ENCODE data around the gene CLPSL1.

The CLPSL1 gene

GRCh38 chr6:35776364-35777215 lies 4.2 kb upstream of the CLPSL1 start, which contains the start of gene CLPSL2:
CLPSL2 (plus strand) TSS chr6:35776598; CDS start chr6:35776619, 21 bp downstream.
- Mint-ChIP-seq H3K9me3 (no peaks in the 10 kb centered on the region), H3K4me1 (peaks cover 15 to 26% of the 10 kb centered on the region in 2 donors), H3K27ac (no peak within 1 kb of the TSS), H3K27me3 (peaks cover 18 to 25% of the 10 kb centered on the region in 2 donors), H3K36me3 (no peaks in the 10 kb centered on the region), H3K4me3 (peak within 1 kb of the TSS; percentile 81)
- peak; percentile 78 to 79 for ATAC-seq (replicated peaks)
- peak; percentile 15 for DNase-seq

- Mint-ChIP-seq H3K4me1 (peaks cover 10 to 19% of the 10 kb centered on the region in 2 donors), H3K27me3 (peaks cover 24 to 28% of the 10 kb centered on the region in 2 donors), H3K4me3 (peak overlapping the region; percentile 74 to 80), H3K27ac (no peak overlapping the region), H3K9me3 (no peaks in the 10 kb centered on the region), H3K36me3 (no peaks in the 10 kb centered on the region)
- DNase-seq (no peak), ATAC-seq (replicated peaks) (no peak)
These were observed 3.3 kb upstream of the CLPSL1 start for GRCh38 chr6:35777356-35778102.

GRCh38 chr6:35778437-35778836 lies 2.4 kb upstream of the CLPSL1 start:
- Mint-ChIP-seq H3K27me3 (peaks cover 24 to 34% of the 10 kb centered on the region in 2 donors), H3K9me3 (no peaks in the 10 kb centered on the region), H3K4me3 (no peak overlapping the region), H3K27ac (no peak overlapping the region), H3K4me1 (peaks cover 10 to 19% of the 10 kb centered on the region in 2 donors), H3K36me3 (no peaks in the 10 kb centered on the region)
- no peak for DNase-seq
- ATAC-seq (replicated peaks): no peak

- H3K27ac Mint-ChIP-seq: no peak overlapping the region
- H3K4me3 Mint-ChIP-seq: no peak overlapping the region
- ATAC-seq (replicated peaks) (no peak), DNase-seq (no peak)
- no peaks in the 10 kb centered on the region for H3K36me3 Mint-ChIP-seq
- H3K4me1 Mint-ChIP-seq: peaks cover 8 to 14% of the 10 kb centered on the region in 2 donors
- H3K27me3 Mint-ChIP-seq: peaks cover 43 to 49% of the 10 kb centered on the region in 2 donors
- H3K9me3 Mint-ChIP-seq: no peaks in the 10 kb centered on the region
These were observed 471 bp downstream of the CLPSL1 start for GRCh38 chr6:35781290-35781689.

GRCh38 chr6:35782424-35782823 lies 1.6 kb downstream of the CLPSL1 start:
- H3K4me3 Mint-ChIP-seq: no peak overlapping the region
- peaks cover 4 to 5% of the 10 kb centered on the region in 2 donors for H3K4me1 Mint-ChIP-seq
- no peak overlapping the region for H3K27ac Mint-ChIP-seq
- H3K27me3 Mint-ChIP-seq: peaks cover 49 to 59% of the 10 kb centered on the region in 2 donors
- H3K9me3 Mint-ChIP-seq: no peaks in the 10 kb centered on the region
- ATAC-seq (replicated peaks) (no peak), DNase-seq (no peak)
- no peaks in the 10 kb centered on the region for H3K36me3 Mint-ChIP-seq

- Mint-ChIP-seq H3K4me3 (no peak overlapping the region), H3K27me3 (peaks cover 53 to 62% of the 10 kb centered on the region in 2 donors), H3K9me3 (no peaks in the 10 kb centered on the region), H3K27ac (no peak overlapping the region), H3K4me1 (peaks cover 0 to 2% of the 10 kb centered on the region in 2 donors), H3K36me3 (no peaks in the 10 kb centered on the region)
- ATAC-seq (replicated peaks): no peak
- DNase-seq: no peak
These were observed 3.4 kb downstream of the CLPSL1 start for GRCh38 chr6:35784200-35784599.

GRCh38 chr6:35786272-35786671 lies 5.5 kb downstream of the CLPSL1 start:
- ATAC-seq (replicated peaks): no peak
- H3K4me1 Mint-ChIP-seq: no peaks in the 10 kb centered on the region
- peaks cover 62 to 68% of the 10 kb centered on the region in 2 donors for H3K27me3 Mint-ChIP-seq
- no peak overlapping the region for H3K27ac Mint-ChIP-seq
- no peak for DNase-seq
- H3K9me3 Mint-ChIP-seq: no peaks in the 10 kb centered on the region
- no peaks in the 10 kb centered on the region for H3K36me3 Mint-ChIP-seq
- H3K4me3 Mint-ChIP-seq: no peak overlapping the region

GRCh38 chr6:35786810-35787209 lies 6.0 kb downstream of the CLPSL1 start:
- H3K4me3 Mint-ChIP-seq: no peak overlapping the region
- H3K27ac Mint-ChIP-seq: no peak overlapping the region
- H3K36me3 Mint-ChIP-seq: no peaks in the 10 kb centered on the region
- peaks cover 58 to 66% of the 10 kb centered on the region in 2 donors for H3K27me3 Mint-ChIP-seq
- no peaks in the 10 kb centered on the region for H3K9me3 Mint-ChIP-seq
- no peak for DNase-seq
- peak in 1 of 2 donors; percentile 10 for ATAC-seq (replicated peaks)
- H3K4me1 Mint-ChIP-seq: no peaks in the 10 kb centered on the region

- peaks cover 53 to 62% of the 10 kb centered on the region in 2 donors for H3K27me3 Mint-ChIP-seq
- H3K4me3 Mint-ChIP-seq: no peak overlapping the region
- DNase-seq (no peak), ATAC-seq (replicated peaks) (no peak)
- H3K9me3 Mint-ChIP-seq: no peaks in the 10 kb centered on the region
- H3K36me3 Mint-ChIP-seq: no peaks in the 10 kb centered on the region
- H3K4me1 Mint-ChIP-seq: no peaks in the 10 kb centered on the region
- H3K27ac Mint-ChIP-seq: no peak overlapping the region
These were observed 6.7 kb downstream of the CLPSL1 start for GRCh38 chr6:35787266-35788218.

- Mint-ChIP-seq H3K27me3 (peaks cover 57 to 62% of the 10 kb centered on the region in 2 donors), H3K9me3 (no peaks in the 10 kb centered on the region), H3K4me3 (no peak overlapping the region)
These were observed 7.7 kb downstream of the CLPSL1 start for GRCh38 chr6:35788423-35788982.

GRCh38 chr6:35790683-35791082 lies 9.9 kb downstream of the CLPSL1 start:
- ATAC-seq (replicated peaks) (no peak), DNase-seq (no peak)
- Mint-ChIP-seq H3K27me3 (peaks cover 49 to 52% of the 10 kb centered on the region in 2 donors), H3K36me3 (no peaks in the 10 kb centered on the region), H3K4me1 (no peaks in the 10 kb centered on the region), H3K4me3 (no peak overlapping the region), H3K27ac (no peak overlapping the region), H3K9me3 (no peaks in the 10 kb centered on the region)

More at GRCh38 chr6:35788423-35788982, 7.7 kb downstream of the CLPSL1 start:
- Mint-ChIP-seq H3K36me3 (no peaks in the 10 kb centered on the region), H3K27ac (no peak overlapping the region), H3K4me1 (no peaks in the 10 kb centered on the region)
- ATAC-seq (replicated peaks) (no peak), DNase-seq (no peak)

GRCh38 chr6:35794536-35795452 lies 14.0 kb downstream of the CLPSL1 start:
- no peak for ATAC-seq (replicated peaks)
- H3K4me1 Mint-ChIP-seq: no peaks in the 10 kb centered on the region
- H3K27me3 Mint-ChIP-seq: peaks cover 19 to 26% of the 10 kb centered on the region in 2 donors
- no peak overlapping the region for H3K27ac Mint-ChIP-seq
- H3K4me3 Mint-ChIP-seq: no peak overlapping the region
- H3K9me3 Mint-ChIP-seq: no peaks in the 10 kb centered on the region
- H3K36me3 Mint-ChIP-seq: no peaks in the 10 kb centered on the region
- no peak for DNase-seq

All from stimulated activated naive B cell treated with anti-CD40 and anti-IgM and Interleukin-4, amounts not matched to agents 10 μg/mL and 1 μg/mL and 100 μg/mL, for 72 hours (primary cell).